Calu3 (cell line): Measurements from ENCODE around the gene CNTNAP2. TPM values are rescaled to one million over a fixed set of nuclear protein-coding genes. Genes with fewer than 3 reads are reported as not detected.

Source experiments
- BruUV-seq: library from RNA; stranded (reverse); fragments of 400-500 nt; replicated peaks from 2 replicates; lab custom pipeline; 2021; lab: Mats Ljungman, UMichigan
- CTCF ChIA-PET: fragments of 300-600 bp; sonication (Branson Sonifier 250); formaldehyde crosslinking; loops from one replicate; lab custom pipeline; 2022; ENCODE audit warnings: antibody characterized with exemption; lab: Charles Lee
- DNase-seq: peaks from one replicate; pipeline ENCODE4 v3.0.0; 2022
- H3K27ac Mint-ChIP-seq: one replicate; pipeline ENCODE4 v1.8.0; 2022; ENCODE audit warnings: mixed read lengths; ENCODE audit not compliant: unreplicated experiment
- H3K27me3 Mint-ChIP-seq: one replicate; pipeline ENCODE4 v1.8.0; 2022; ENCODE audit warnings: mixed read lengths; ENCODE audit not compliant: unreplicated experiment
- H3K36me3 Mint-ChIP-seq: one replicate; pipeline ENCODE4 v1.8.0; 2022; ENCODE audit warnings: mild to moderate bottlenecking, moderate library complexity, mixed read lengths; ENCODE audit not compliant: insufficient read depth, unreplicated experiment
- H3K4me1 Mint-ChIP-seq: one replicate; pipeline ENCODE4 v1.8.0; 2022; ENCODE audit warnings: mild to moderate bottlenecking, low read depth, mixed read lengths; ENCODE audit not compliant: unreplicated experiment
- H3K4me3 Mint-ChIP-seq: one replicate; pipeline ENCODE4 v1.8.0; 2022; ENCODE audit warnings: mild to moderate bottlenecking, low read depth, moderate library complexity, mixed read lengths; ENCODE audit not compliant: unreplicated experiment
- H3K9me3 Mint-ChIP-seq: one replicate; pipeline ENCODE4 v1.8.0; 2022; ENCODE audit warnings: low read depth, mixed read lengths; ENCODE audit not compliant: unreplicated experiment
- intact Hi-C: fragments of 100-400 bp; cut with micrococcal nuclease; formaldehyde crosslinking; loops from one replicate; pipeline ENCODE4 v1.10.0; 2022; ENCODE audit not compliant: unreplicated experiment
- total RNA-seq: library from RNA; stranded (reverse); gene quantifications from 2 replicates; pipeline ENCODE4 v1.2.3, GENCODE V29; 2022
- TF ChIP-seq, protein P1 (sequence below): fragments of 200-600 bp; IDR thresholded peaks from one replicate; pipeline ENCODE4 v1.8.0; 2022; ENCODE audit warnings: antibody characterized with exemption; ENCODE audit not compliant: unreplicated experiment

CNTNAP2 gene
- total RNA-seq, 1 experiment from 2014 or later, result 1.1 TPM

DNA sequence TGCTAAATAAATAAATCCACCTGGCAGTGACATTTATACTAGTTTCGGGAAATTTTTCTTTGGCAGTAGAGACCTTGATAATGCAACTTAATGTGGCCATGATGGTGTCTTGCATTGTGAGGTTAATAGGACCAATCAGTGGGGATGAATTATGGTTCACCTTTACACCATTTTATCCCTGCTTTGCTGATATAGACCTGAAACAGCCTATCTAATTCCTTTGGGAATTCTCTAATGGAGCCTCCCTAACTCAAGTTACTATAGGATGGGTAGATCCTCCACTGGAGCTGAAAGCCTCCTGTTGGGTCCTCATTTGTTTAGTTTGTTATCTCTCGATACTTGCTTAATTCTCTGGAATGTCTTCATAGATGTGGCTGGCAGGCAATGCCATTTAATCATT lies 276.7 kb downstream of the CNTNAP2 start:
- no TSS peak for BruUV-seq
- Mint-ChIP-seq H3K27ac (no peak overlapping the region), H3K9me3 (peaks cover 5% of the 10 kb centered on the region), H3K4me1 (no peaks in the 10 kb centered on the region), H3K27me3 (no peaks in the 10 kb centered on the region), H3K4me3 (no peak overlapping the region), H3K36me3 (no peaks in the 10 kb centered on the region)
- CTCF ChIA-PET, result no interaction called here
- intact Hi-C loops, result no loop called here
- no peak for DNase-seq
- TF ChIP-seq, protein P1, sequence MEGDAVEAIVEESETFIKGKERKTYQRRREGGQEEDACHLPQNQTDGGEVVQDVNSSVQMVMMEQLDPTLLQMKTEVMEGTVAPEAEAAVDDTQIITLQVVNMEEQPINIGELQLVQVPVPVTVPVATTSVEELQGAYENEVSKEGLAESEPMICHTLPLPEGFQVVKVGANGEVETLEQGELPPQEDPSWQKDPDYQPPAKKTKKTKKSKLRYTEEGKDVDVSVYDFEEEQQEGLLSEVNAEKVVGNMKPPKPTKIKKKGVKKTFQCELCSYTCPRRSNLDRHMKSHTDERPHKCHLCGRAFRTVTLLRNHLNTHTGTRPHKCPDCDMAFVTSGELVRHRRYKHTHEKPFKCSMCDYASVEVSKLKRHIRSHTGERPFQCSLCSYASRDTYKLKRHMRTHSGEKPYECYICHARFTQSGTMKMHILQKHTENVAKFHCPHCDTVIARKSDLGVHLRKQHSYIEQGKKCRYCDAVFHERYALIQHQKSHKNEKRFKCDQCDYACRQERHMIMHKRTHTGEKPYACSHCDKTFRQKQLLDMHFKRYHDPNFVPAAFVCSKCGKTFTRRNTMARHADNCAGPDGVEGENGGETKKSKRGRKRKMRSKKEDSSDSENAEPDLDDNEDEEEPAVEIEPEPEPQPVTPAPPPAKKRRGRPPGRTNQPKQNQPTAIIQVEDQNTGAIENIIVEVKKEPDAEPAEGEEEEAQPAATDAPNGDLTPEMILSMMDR, result no peak

DNA sequence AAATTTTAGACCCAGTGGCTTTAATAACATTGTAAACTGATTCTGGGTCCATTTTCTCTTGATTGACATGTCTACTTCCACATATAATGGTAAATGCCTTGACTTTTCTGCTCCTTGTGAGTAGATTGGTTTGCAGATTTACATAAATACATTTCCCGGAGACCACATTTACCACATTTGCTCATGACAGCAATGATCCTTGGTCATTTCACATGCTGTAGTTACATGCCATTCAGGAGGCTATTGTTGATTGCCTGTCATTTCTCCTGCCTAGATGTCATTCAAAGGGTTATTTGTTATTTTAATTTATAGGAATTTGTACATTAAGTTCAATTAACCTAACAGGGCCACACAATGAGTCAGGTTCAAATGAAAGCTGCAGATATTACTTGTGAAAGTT lies 280.5 kb downstream of the CNTNAP2 start:
- Mint-ChIP-seq H3K27ac (no peak overlapping the region), H3K36me3 (no peaks in the 10 kb centered on the region), H3K9me3 (peaks cover 4% of the 10 kb centered on the region), H3K4me1 (no peaks in the 10 kb centered on the region), H3K4me3 (no peak overlapping the region), H3K27me3 (no peaks in the 10 kb centered on the region)
- DNase-seq, result no peak
- TF ChIP-seq, protein P1, result no peak
- CTCF ChIA-PET, result no interaction called here
- intact Hi-C loops, result no loop called here
- BruUV-seq, result no TSS peak

DNA sequence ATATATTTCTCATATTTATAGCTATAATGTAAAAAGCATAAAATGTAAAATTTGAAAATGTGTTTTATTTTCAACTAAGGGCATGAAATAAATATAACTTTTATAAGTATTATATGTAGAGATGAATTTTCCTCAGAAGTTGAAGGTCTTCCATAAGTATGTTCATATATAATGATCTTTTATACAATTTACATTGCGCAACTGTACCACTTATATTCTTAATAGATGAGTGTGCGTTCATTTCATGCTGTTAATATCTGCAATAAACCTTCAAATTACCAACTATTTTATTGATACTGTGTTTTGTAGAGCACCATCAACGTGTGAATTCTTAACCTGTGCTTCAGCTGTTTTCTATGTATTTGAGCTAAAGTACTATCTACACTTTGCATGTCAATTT lies 285.3 kb downstream of the CNTNAP2 start:
- Mint-ChIP-seq H3K4me3 (no peak overlapping the region), H3K4me1 (no peaks in the 10 kb centered on the region), H3K36me3 (no peaks in the 10 kb centered on the region), H3K27me3 (no peaks in the 10 kb centered on the region), H3K27ac (no peak overlapping the region), H3K9me3 (peaks cover 10% of the 10 kb centered on the region)
- BruUV-seq, result no TSS peak
- CTCF ChIA-PET, result no interaction called here
- intact Hi-C loops, result no loop called here
- TF ChIP-seq, protein P1, result no peak
- DNase-seq, result no peak

DNA sequence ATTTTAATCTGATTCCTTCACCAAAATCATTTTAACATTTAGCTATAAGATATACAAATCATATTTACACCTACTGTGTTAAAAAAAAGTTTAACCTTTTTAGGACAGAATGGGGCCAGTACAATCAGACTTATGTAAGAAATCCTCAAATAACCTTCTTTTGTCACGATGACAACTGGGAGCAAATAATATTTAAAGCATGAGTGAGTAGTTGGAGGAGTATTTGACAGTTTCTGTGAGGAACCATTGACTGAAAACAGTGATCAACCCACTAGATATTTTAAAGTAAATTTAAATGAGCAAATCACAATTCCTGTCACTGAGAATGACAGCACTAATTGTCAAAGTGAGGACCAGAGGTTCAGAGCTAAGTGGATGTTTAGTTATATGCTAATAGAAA lies 289.1 kb downstream of the CNTNAP2 start:
- Mint-ChIP-seq H3K36me3 (no peaks in the 10 kb centered on the region), H3K9me3 (peaks cover 8% of the 10 kb centered on the region), H3K27me3 (no peaks in the 10 kb centered on the region), H3K4me3 (no peak overlapping the region), H3K27ac (no peak overlapping the region), H3K4me1 (no peaks in the 10 kb centered on the region)
- intact Hi-C loops, result no loop called here
- CTCF ChIA-PET, result no interaction called here
- no peak for DNase-seq
- TF ChIP-seq, protein P1, result no peak
- no TSS peak for BruUV-seq

DNA sequence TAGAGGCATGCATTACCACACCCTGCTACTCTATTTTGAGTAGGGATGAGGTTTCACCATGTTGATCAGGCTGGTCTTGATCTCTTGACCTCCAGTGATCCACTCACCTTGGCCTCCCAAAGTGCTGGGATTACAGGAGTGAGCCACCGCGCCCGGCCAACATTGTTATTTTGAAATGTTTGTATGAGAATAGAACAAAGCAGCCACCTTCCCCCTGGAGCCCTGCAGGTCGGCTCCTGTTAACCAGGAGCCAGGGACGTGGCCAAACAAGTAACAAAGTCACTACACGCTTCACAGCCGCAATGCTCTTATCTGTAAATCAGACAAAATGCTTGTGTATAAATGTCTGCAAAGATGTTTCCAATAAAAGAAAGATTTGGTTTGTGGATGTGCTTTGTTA lies 295.4 kb downstream of the CNTNAP2 start:
- intact Hi-C loops, result no loop called here
- no peak for DNase-seq
- no TSS peak for BruUV-seq
- H3K27ac Mint-ChIP-seq, result no peak overlapping the region
- TF ChIP-seq, protein P1, result no peak
- no peaks in the 10 kb centered on the region for H3K4me1 Mint-ChIP-seq
- H3K27me3 Mint-ChIP-seq, result no peaks in the 10 kb centered on the region
- no peaks in the 10 kb centered on the region for H3K36me3 Mint-ChIP-seq
- H3K4me3 Mint-ChIP-seq, result no peak overlapping the region
- H3K9me3 Mint-ChIP-seq, result peaks cover 2% of the 10 kb centered on the region
- CTCF ChIA-PET, result no interaction called here
